GM12878 (cell line): ENCODE results near the gene PRPSAP2. TPM values are rescaled to one million over a fixed set of nuclear protein-coding genes. Genes with fewer than 3 reads are reported as not detected.

ENCODE experiments used
- ATAC-seq: fragments of 200-7000 bp; cut with Tn5 transposase; 3 replicates; pipeline ENCODE4 v1.9.1; 2020; ENCODE audit warnings: mild to moderate bottlenecking, moderate library complexity
- BruUV-seq: library from RNA; stranded (reverse); fragments of 400-500 nt; replicated peaks from 2 replicates; lab custom pipeline; 2021; lab: Mats Ljungman, UMichigan
- CTCF ChIA-PET: fragments of 300-600 bp; sonication (Branson Sonifier 250); formaldehyde crosslinking; extraction: SDS; loops from one replicate; lab custom pipeline; 2021; ENCODE audit warnings: inconsistent platforms; lab: Yijun Ruan, JAX
- POLR2A ChIA-PET: fragments of 350-600 bp; formaldehyde crosslinking; extraction: SDS; loops from one replicate; lab custom pipeline; 2021; ENCODE audit warnings: inconsistent platforms; lab: Charles Lee
- RAD21 ChIA-PET: fragments of 300-600 bp; sonication (Branson Sonifier 250); formaldehyde crosslinking; loops from one replicate; lab custom pipeline; 2023; ENCODE audit warnings: antibody characterized with exemption; ENCODE audit not compliant: unreplicated experiment; lab: Charles Lee
- SMC1A ChIA-PET: fragments of 300-600 bp; sonication (Branson Sonifier 250); formaldehyde crosslinking; loops from one replicate; lab custom pipeline; 2023; ENCODE audit not compliant: unreplicated experiment, uncharacterized antibody; lab: Charles Lee
- DNase-seq: peaks from one replicate; pipeline ENCODE4 v3.0.0-alpha.2; 2011; ENCODE audit warnings: low read depth, low spot score
- FAIRE-seq: peaks from 3 replicates; lab custom pipeline; 2011; peaks lifted over from hg19 to GRCh38; lab: Jason Lieb, UNC
- H2AFZ ChIP-seq: 2 replicates; pipeline ENCODE4 v1.6.0; 2011; ENCODE audit warnings: low read depth, low read length, control low read depth; ENCODE audit not compliant: control insufficient read depth
- H3K27ac ChIP-seq: 2 replicates; pipeline ENCODE4 v1.5.1; 2011; ENCODE audit warnings: control low read depth; ENCODE audit not compliant: control insufficient read depth, insufficient read depth
- H3K27me3 ChIP-seq, 2 experiments: replicated peaks in 1 of 2; 2 replicates each; pipeline versions ENCODE4 v1.6.0 to v1.6.1; 2011; ENCODE audit warnings: low read length in 1 of 2; ENCODE audit not compliant: control insufficient read depth in 2 of 2, insufficient read depth in 2 of 2
- H3K36me3 ChIP-seq, 2 experiments: 2 replicates each; pipeline ENCODE4 v1.5.1; 2011; ENCODE audit warnings: low read length in 1 of 2; ENCODE audit not compliant: control insufficient read depth in 2 of 2, insufficient read depth in 2 of 2
- H3K4me1 ChIP-seq: 2 replicates; pipeline ENCODE4 v1.6.1; 2011; ENCODE audit warnings: mild to moderate bottlenecking, low read length, moderate library complexity, mixed read lengths; ENCODE audit not compliant: control insufficient read depth, insufficient read depth
- H3K4me2 ChIP-seq: 2 replicates; pipeline ENCODE4 v1.6.0; 2011; ENCODE audit warnings: control low read depth; ENCODE audit not compliant: control insufficient read depth, insufficient read depth
- H3K4me3 ChIP-seq: fragments of 200-600 bp; sonication (generic); 2 replicates; pipeline ENCODE4 v1.5.1; 2016
- H3K79me2 ChIP-seq: 2 replicates; pipeline ENCODE4 v1.6.0; 2011; ENCODE audit warnings: low read length; ENCODE audit not compliant: control insufficient read depth, insufficient read depth
- H3K9ac ChIP-seq: 2 replicates; pipeline ENCODE4 v1.8.0; 2011; ENCODE audit warnings: low read length, control low read depth, mixed read lengths; ENCODE audit not compliant: control insufficient read depth, insufficient read depth
- H3K9me3 ChIP-seq: replicated peaks from 3 replicates; pipeline ENCODE4 v1.5.1; 2011; ENCODE audit warnings: mild to moderate bottlenecking, low read length; ENCODE audit not compliant: control insufficient read depth, insufficient read depth
- H4K20me1 ChIP-seq: 2 replicates; pipeline ENCODE4 v1.6.0; 2011; ENCODE audit not compliant: control insufficient read depth, insufficient read depth
- ATF7 ChIP-seq: fragments of 450-650 bp; IDR thresholded peaks from 2 replicates; pipeline ENCODE4 v1.6.1; 2016; ENCODE audit warnings: low read depth, mild to moderate bottlenecking
- BMI1 ChIP-seq: fragments of 450-650 bp; IDR thresholded peaks from 2 replicates; pipeline ENCODE4 v1.6.1; 2016; ENCODE audit warnings: mild to moderate bottlenecking, moderate library complexity, borderline replicate concordance
- IKZF1 ChIP-seq: fragments of 450-650 bp; conservative IDR thresholded peaks from 2 replicates; pipeline ENCODE4 v1.6.1; 2017; ENCODE audit warnings: antibody characterized with exemption, mild to moderate bottlenecking
- JUNB ChIP-seq: IDR thresholded peaks from 2 replicates; pipeline ENCODE4 v1.6.1; 2016; ENCODE audit warnings: antibody characterized with exemption, mild to moderate bottlenecking
- LARP7 ChIP-seq: fragments of 450-650 bp; IDR thresholded peaks from 2 replicates; pipeline ENCODE4 v1.6.1; 2017; ENCODE audit warnings: mild to moderate bottlenecking
- MLLT1 ChIP-seq: fragments of 450-650 bp; IDR thresholded peaks from 2 replicates; pipeline ENCODE4 v1.6.1; 2016; ENCODE audit warnings: mild to moderate bottlenecking
- MYB ChIP-seq: fragments of 150-350 bp; IDR thresholded peaks from 2 replicates; pipeline ENCODE4 v1.6.1; 2014; ENCODE audit warnings: mild to moderate bottlenecking, low read depth, low read length, borderline replicate concordance
- NFYA ChIP-seq: IDR thresholded peaks from 2 replicates; pipeline ENCODE4 v1.6.1; 2011; ENCODE audit warnings: low read depth, mild to moderate bottlenecking, low read length, improper control_type of control experiment, borderline replicate concordance
- PAX5 ChIP-seq: IDR thresholded peaks from 2 replicates; pipeline ENCODE4 v1.6.1; 2011; ENCODE audit warnings: low read depth, low read length, borderline replicate concordance
- POLR2A ChIP-seq: IDR thresholded peaks from 2 replicates; pipeline ENCODE4 v1.6.1; 2011; ENCODE audit warnings: low read depth, mild to moderate bottlenecking, low read length
- RAD21 ChIP-seq: IDR thresholded peaks from 2 replicates; pipeline ENCODE4 v1.6.1; 2011; ENCODE audit warnings: mild to moderate bottlenecking, low read depth, low read length, moderate library complexity; ENCODE audit not compliant: insufficient read depth
- RELA ChIP-seq: fragments of 450-650 bp; IDR thresholded peaks from 2 replicates; pipeline ENCODE4 v1.8.0; 2014; ENCODE audit warnings: borderline replicate concordance; ENCODE audit not compliant: partially characterized antibody
- SPI1 ChIP-seq: IDR thresholded peaks from 2 replicates; pipeline ENCODE4 v1.6.1; 2011; ENCODE audit warnings: low read depth, mild to moderate bottlenecking, low read length, moderate library complexity, borderline replicate concordance; ENCODE audit not compliant: insufficient read depth
- SREBF2 ChIP-seq: IDR thresholded peaks from 2 replicates; pipeline ENCODE4 v1.6.1; 2012; ENCODE audit warnings: mild to moderate bottlenecking, low read length
- STAT1 ChIP-seq: fragments of 450-650 bp; conservative IDR thresholded peaks from 2 replicates; pipeline ENCODE4 v1.6.1; 2014; ENCODE audit warnings: antibody characterized with exemption, mild to moderate bottlenecking
- TARDBP ChIP-seq: IDR thresholded peaks from 2 replicates; pipeline ENCODE4 v1.6.1; 2016; ENCODE audit warnings: borderline replicate concordance
- TCF3 ChIP-seq: IDR thresholded peaks from 2 replicates; pipeline ENCODE4 v1.6.1; 2012; ENCODE audit warnings: low read depth, mild to moderate bottlenecking, low read length, borderline replicate concordance; ENCODE audit not compliant: insufficient read depth
- USF2 ChIP-seq: IDR thresholded peaks from 2 replicates; pipeline ENCODE4 v1.6.1; 2011; ENCODE audit warnings: low read depth, low read length, improper control_type of control experiment, borderline replicate concordance
- ZNF217 ChIP-seq: fragments of 450-650 bp; IDR thresholded peaks from 2 replicates; pipeline ENCODE4 v1.6.1; 2017; ENCODE audit warnings: antibody characterized with exemption, mild to moderate bottlenecking
- WGBS: methylation state at CpG from one replicate; pipeline ENCODE4 v1.1.6; 2016; ENCODE audit warnings: low lambda C conversion rate; ENCODE audit not compliant: insufficient replicate concordance, insufficient coverage; ENCODE audit errors: missing lambda C conversion rate; 5-methylcytosine and 5-hydroxymethylcytosine counted together
- in situ Hi-C: fragments of 300-500 bp; cut with MboI; formaldehyde crosslinking; loops from 9 replicates; pipeline ENCODE4 v1.14.3; 2018; ENCODE audit warnings: mixed read lengths
- intact Hi-C: fragments of 100-400 bp; cut with micrococcal nuclease; formaldehyde crosslinking; loops from one replicate; pipeline ENCODE4 v1.14.2; 2022; ENCODE audit not compliant: unreplicated experiment
- polyA plus RNA-seq, 11 experiments: library from polyadenylated mRNA; depleted of rRNA in 4 of 11; unstranded in 6 of 11; stranded (reverse) in 5 of 11; fragments of >200 nt; fragmentation: Nextera tagmentation in 4 of 11; fragmentation: Illumina TruSeq in 1 of 11; extraction: Ambion mirVana in 4 of 11; extraction: Trizol in 1 of 11; gene quantifications; 1 replicate in 1 of 11; 2 replicates in 10 of 11; pipeline versions ENCODE4 v1.2.1 to v1.2.3, GENCODE V29; 2011 to 2016; ENCODE audit warnings: inconsistent platforms in 2 of 11, missing spikeins in 2 of 11, low read depth in 1 of 11
- total RNA-seq, 4 experiments: library from RNA; depleted of rRNA in 3 of 4; stranded (reverse); fragments of >200 nt in 3 of 4; fragmentation: Illumina TruSeq in 1 of 4; extraction: Trizol in 1 of 4; gene quantifications; 2 replicates each; pipeline versions ENCODE4 v1.2.1 to v1.2.3, GENCODE V29; 2013 to 2021
- TF ChIP-seq, protein P1 (sequence below), 3 experiments: IDR thresholded peaks in 2 of 3; conservative IDR thresholded peaks in 1 of 3; 2 replicates each; pipeline ENCODE4 v1.5.1; 2011; ENCODE audit warnings: low read depth in 3 of 3, low read length in 3 of 3, mild to moderate bottlenecking in 3 of 3, control low read depth in 2 of 3, moderate library complexity in 2 of 3, inconsistent platforms in 1 of 3, mixed read lengths in 1 of 3; ENCODE audit not compliant: control insufficient read depth in 2 of 3, insufficient read depth in 1 of 3; ENCODE audit errors: extremely low read depth in 1 of 3

The PRPSAP2 gene
- total and polyA plus RNA-seq, 10 of the 15 experiments (the other 5 are each of a cell fraction or from before 2014, with no cell fraction given) = 33.2 to 102 (median 83.8) TPM

DNA sequence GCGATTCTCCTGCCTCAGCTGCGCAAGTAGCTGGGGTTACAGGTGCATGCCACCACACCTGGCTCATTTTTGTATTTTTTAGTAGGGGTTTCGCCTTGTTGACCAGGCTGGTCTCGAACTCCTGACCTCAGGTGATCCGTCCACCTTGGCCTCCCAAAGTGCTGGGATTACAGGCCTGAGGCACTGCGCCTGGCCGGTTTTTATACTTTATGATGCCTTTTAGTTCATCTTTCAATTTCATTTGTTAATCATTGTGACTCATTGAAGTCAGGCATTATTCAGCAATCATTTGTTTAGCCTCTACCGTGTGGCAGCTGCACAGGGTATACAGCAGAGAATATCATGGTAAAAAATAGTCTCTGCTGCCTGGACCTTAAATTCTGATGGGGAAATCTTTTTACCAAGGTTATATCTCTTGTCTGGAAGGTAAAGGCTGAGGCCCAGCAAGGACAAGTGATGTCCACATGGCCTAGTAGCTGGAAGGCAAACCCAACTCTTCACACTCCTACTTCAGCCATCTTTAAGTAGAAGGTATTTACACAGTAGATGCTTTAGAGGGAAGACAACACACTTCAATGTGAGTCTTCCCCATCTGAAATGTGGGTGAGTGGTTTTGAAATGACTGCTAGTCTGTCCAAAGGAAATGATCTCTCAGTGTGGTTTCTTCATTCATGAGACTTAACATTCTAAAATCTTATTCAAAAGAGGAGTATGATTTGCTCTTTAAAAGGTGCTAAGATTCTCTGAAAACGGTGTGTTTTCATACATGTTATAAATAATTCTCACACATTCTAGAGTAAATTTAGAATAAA lies 2.4 kb downstream of the PRPSAP2 start:
- H3K79me2 ChIP-seq = peaks cover 58% of the 10 kb centered on the region
- no peak for TF ChIP-seq NFYA
- TF ChIP-seq ZNF217 = no peak
- no peak for TF ChIP-seq MLLT1
- TF ChIP-seq RAD21 = 0 out of 2 replicates have a peak, but pooled peaks have one; percentile 7
- no peak for TF ChIP-seq MYB
- TF ChIP-seq STAT1 = no peak
- peak; percentile 35; the same call in 1 of the 2 replicates for TF ChIP-seq ATF7
- no peak for TF ChIP-seq TCF3
- TF ChIP-seq SREBF2 = no peak
- TF ChIP-seq USF2 = no peak
- TF ChIP-seq, protein P1, sequence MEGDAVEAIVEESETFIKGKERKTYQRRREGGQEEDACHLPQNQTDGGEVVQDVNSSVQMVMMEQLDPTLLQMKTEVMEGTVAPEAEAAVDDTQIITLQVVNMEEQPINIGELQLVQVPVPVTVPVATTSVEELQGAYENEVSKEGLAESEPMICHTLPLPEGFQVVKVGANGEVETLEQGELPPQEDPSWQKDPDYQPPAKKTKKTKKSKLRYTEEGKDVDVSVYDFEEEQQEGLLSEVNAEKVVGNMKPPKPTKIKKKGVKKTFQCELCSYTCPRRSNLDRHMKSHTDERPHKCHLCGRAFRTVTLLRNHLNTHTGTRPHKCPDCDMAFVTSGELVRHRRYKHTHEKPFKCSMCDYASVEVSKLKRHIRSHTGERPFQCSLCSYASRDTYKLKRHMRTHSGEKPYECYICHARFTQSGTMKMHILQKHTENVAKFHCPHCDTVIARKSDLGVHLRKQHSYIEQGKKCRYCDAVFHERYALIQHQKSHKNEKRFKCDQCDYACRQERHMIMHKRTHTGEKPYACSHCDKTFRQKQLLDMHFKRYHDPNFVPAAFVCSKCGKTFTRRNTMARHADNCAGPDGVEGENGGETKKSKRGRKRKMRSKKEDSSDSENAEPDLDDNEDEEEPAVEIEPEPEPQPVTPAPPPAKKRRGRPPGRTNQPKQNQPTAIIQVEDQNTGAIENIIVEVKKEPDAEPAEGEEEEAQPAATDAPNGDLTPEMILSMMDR (IDR thresholded peaks at IDR 0.05 in 2 of 3, conservative IDR thresholded peaks at IDR 0.05 in 1 of 3; ENCODE audit: control insufficient read depth in 2 of 3, extremely low read depth in 1 of 3, insufficient read depth in 1 of 3, low read depth in 3 of 3, low read length in 3 of 3) = no peak
- peak; percentile 69 for TF ChIP-seq IKZF1
- TF ChIP-seq PAX5 = no peak
- TF ChIP-seq JUNB = peak; percentile 90
- TF ChIP-seq LARP7 = no peak
- no peak for TF ChIP-seq RELA
- no peak for TF ChIP-seq TARDBP
- TF ChIP-seq POLR2A = no peak
- TF ChIP-seq BMI1 = no peak
- no peak for TF ChIP-seq SPI1

More for the DNA sequence above, 2.4 kb downstream of the PRPSAP2 start:
- WGBS = 30% methylated on average over 9 of the region's 9 CpGs
- ChIA-PET SMC1A (interaction anchor here (0.7 to 4.4 kb wide), 9 partner anchors 10 to 101 kb away, joined by 3 to 20 read pairs (median 9); no protein-coding TSS in a partner anchor), CTCF (interaction anchor here (0.9 to 1.8 kb wide), 6 partner anchors 10 to 235 kb away, joined by 3 to 8 read pairs (median 4); no protein-coding TSS in a partner anchor), RAD21 (interaction anchor here (0.9 to 4.3 kb wide), 8 partner anchors 12 to 101 kb away, joined by 3 to 28 read pairs (median 7); no protein-coding TSS in a partner anchor), POLR2A (interaction anchor here (1.0 to 2.2 kb wide), 6 partner anchors 10 to 62 kb away, joined by 3 to 8 read pairs (median 4); no protein-coding TSS in a partner anchor)
- H3K36me3 ChIP-seq = peaks cover 0 to 4% of the 10 kb centered on the region in 2 experiments; a peak in 1 of 4 replicates
- H2AFZ ChIP-seq = no peak overlapping the region
- H3K27ac ChIP-seq = peak overlapping the region; percentile 88
- H3K4me2 ChIP-seq = peak overlapping the region; percentile 73
- H3K9me3 ChIP-seq = no peaks in the 10 kb centered on the region
- ATAC-seq (peak; percentile 50), DNase-seq (peak; percentile 79), FAIRE-seq (no peak)
- no TSS peak for BruUV-seq
- peak overlapping the region; percentile 90 for H3K9ac ChIP-seq
- no peaks in the 10 kb centered on the region for H3K27me3 ChIP-seq
- in situ Hi-C loops = loop anchor here (25.0 kb wide), 1 partner anchor 248 kb away; no protein-coding TSS in a partner anchor
- no peaks in the 10 kb centered on the region; the same call in 1 of the 2 replicates for H4K20me1 ChIP-seq
- intact Hi-C loops = loop anchor here (2.0 kb wide), 2 partner anchors 40 to 62 kb away; no protein-coding TSS in a partner anchor
- peak overlapping the region; percentile 70 for H3K4me3 ChIP-seq
- peaks cover 13% of the 10 kb centered on the region for H3K4me1 ChIP-seq
